Measurements from ENCODE around the gene GNAS-AS1.

GRCh38 chr20:58892932-58893224, 42.2 kb upstream of the GNAS-AS1 start:
- TF ChIP-seq POLR2A (IDR thresholded peaks at IDR 0.05), result no peak
- no peak for TF ChIP-seq CTCF (IDR thresholded peaks at IDR 0.05)
